Stimulated activated CD8-positive, alpha-beta memory T cell treated with anti-CD3 and anti-CD28 coated beads, Interleukin-2, amount 100 ng/mL, for 48 hours (primary cell): ENCODE measurements around the gene TRIM64C.
"Not testable (repeated sequence)": the region's sequence is repeated elsewhere in the genome, so short reads cannot be mapped to it uniquely, and the experiment has no call there.

ENCODE experiments used
- DNase-seq, 2 donors: peaks; one replicate each; pipeline ENCODE4 v3.0.0-alpha.2; 2020; ENCODE audit warnings: low read depth in 2 of 2

The TRIM64C gene, protein sequence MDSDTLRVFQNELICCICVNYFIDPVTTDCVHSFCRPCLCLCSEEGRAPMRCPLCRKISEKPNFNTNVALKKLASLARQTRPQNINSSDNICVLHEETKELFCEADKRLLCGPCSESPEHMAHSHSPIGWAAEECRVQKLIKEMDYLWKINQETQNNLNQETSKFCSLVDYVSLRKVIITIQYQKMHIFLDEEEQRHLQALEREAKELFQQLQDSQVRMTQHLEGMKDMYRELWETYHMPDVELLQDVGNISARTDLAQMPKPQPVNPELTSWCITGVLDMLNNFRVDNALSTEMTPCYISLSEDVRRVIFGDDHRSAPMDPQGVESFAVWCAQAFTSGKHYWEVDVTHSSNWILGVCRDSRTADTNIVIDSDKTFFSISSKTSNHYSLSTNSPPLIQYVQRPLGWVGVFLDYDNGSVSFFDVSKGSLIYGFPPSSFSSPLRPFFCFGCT

DNA sequence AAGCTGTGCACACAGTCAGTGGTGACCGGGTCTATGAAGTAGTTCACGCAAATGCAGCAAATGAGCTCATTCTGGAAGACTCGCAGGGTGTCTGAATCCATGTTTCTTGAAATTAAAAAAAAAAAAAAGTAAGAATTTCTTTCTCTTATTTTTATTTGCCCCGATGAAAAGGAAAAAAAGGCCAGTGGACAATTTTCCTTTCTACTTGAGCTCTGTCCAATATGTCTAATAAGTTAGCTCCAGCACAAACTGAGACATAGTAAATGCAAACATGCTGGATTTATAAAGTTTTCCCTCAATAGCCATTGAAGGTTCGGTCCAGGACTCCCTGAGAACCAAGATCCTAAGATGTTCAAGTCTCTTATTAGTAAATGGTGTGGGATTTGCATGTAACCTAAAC is at the start of gene TRIM64C:
Gene TRIM64C, minus strand, starts transcription at position 101 of the 400 bp plus-strand sequence. Its CDS starts 0 bp downstream, at position 101.
- DNase-seq = not testable (repeated sequence)

DNA sequence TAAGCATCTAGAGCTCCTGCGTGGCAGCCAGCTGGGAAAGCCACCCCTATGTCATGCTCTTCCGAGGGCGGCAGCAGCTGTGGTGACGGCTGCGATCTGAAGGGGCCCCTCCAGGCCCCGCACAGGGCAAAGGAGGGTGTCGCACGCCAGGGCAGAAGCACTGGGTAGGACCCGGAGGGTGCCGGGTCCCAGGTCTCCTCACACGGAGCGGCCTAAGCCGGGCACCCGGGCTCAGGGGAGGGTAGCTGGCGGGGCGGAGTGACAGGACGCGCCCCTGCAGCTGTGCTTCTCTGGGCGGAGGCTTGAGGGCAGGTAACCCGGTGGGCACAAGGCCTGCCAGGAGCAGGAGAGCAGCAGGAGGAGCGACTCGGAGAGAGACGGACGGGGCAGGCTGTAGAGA is 43.4 kb upstream of the TRIM64C start:
- DNase-seq = not testable (repeated sequence)

DNA sequence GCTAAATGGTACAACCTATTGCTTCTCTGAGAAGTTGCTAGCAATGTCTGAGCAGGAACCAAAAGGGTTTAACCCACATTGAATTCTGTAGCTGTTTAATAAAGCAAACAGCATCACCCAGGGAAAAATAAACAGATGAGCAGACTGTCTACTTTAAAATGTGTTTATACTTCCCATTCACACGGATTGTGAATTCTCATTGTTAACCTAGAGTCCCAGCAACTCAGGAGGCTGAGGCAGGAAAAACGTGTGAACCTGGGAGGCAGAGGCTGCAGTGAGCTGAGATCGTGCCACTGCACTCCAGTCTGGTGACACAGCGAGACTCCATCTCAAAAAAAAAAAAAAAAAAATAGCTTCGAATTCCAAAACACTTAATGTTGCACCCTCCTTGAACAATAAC is 11.0 kb upstream of the TRIM64C start:
- not testable (repeated sequence) for DNase-seq

DNA sequence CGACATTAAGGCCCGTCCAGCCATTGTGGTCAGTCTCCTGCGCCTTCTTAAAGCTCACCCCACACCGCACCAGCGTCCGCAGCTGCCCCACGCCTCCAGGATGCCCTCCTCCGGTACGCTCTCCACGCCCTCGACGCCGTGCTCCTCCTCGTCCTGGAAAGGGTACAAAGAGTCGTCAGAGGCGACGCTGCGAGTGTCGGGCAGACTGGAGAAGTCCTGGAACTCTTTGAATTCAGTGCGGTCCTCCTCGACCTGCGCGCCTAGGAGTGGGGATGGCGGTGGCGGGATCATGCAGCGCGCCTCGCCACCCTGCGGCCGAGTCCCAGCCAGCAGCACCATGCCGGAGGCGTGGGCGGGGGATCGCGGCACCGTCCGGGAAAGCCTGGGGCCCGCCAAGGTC is 9.1 kb downstream of the TRIM64C start:
- not testable (repeated sequence) for DNase-seq

DNA sequence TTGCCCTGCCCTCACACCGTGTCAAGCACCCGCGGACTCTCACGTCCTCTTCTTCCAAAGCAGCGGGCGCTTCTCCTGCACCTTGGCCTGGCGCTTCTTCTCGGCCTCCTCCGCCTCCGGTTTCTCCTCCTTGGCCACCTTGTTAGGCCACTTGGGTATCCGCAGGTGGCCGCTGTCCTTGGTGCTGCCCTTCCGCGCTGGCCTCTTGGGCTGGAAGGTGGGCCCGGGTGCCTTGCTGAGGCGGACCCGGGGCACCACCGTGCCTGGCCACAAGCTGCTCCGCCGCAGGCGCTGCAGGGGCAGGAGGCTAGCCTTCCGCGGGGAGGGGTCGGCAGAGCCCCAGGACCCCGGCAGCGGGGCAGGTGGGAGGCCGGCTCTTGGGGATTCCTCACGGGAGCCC is 10.7 kb downstream of the TRIM64C start:
- not testable (repeated sequence) for DNase-seq

DNA sequence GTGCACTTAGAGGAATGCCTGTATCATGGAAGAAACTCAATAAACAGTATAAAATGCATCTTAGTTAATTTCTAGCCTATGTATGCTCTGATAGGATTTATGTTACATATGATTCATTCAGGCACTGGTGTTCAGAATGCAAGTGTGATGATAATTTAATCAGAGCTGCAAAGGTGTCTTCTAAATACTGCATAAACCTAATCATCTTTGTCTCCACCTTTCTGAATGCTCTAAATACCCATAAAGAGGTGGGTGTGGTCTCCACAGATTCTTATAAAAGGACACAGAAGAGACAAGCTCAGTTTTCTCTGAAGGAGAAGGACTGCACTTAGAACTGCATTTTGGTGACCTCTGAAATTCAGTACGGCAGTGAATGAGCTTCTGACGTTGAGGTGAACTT is 30.4 kb downstream of the TRIM64C start, which contains the start of gene TRIM49B:
Gene TRIM49B, plus strand, starts transcription at position 301 of the 400 bp plus-strand sequence. CDS start 2,777 bp downstream, outside the sequence.
- DNase-seq = not testable (repeated sequence)
